Measurements from ENCODE around the gene RNF41.
A peak's percentile ranks its signal among the peaks of the same experiment; 100 is the strongest.
"Not testable (repeated sequence)": the region's sequence is repeated elsewhere in the genome, so short reads cannot be mapped to it uniquely, and the experiment has no call there.

RNF41 gene

DNA sequence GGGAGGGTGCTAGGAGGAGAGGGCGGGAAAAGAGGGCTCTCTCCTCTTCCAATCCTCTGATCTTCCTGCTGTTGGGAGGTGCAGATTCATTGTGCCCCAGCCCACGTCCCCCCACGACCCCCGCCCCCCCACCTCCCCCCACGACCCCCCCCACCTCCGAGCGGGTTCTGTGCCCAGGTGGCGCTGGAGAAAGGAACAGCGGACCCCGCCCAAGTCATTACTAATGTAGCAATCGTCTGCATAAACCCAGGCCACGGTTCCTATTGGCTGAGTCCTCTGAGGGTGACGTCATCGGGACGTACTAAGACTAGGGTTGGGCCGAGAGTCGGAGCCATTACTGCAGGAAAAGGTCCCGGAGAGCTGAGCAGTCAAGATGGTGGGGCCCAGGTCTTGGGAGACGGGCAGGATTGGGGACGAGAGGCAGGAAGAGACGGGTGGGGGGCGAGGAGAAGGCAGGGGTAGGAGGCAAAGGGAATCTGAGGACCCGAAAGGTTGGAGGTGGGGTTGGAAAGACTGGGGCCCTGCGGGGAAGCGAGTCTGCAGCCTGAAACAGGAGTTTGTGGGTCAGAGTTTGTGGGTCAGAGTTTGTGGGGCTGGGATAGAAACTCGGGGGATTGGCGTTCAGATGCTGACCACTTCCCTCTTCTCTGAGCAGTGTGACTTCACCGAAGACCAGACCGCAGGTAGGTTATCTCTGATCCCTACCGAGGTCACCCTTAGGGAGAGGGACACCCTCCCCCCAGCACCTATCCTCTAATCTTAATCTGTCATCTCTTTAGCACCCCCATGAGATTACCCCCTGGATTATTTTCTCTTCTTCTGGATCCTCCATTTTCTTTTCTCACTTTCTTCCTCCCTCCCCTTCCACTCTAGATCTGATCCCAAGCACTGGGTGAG, 63.4 kb downstream of the RNF41 start, which contains the start of gene MYL6:
MYL6 (plus strand) TSS at position 331 of the 897 bp plus-strand sequence; CDS start at position 374, 43 bp downstream.
- peak; percentile 97 to 98 (median 98) for DNase-seq
- Histone ChIP-seq H3K27me3 (replicated peaks in 2 of 5; ENCODE audit: control insufficient read depth in 4 of 5, insufficient read depth in 5 of 5, low read length in 4 of 5) (no peaks in the 10 kb centered on the region), H3K4me1 (ENCODE audit: control extremely low read depth in 1 of 4, control insufficient read depth in 4 of 4, insufficient read depth in 4 of 4, low read length in 3 of 4) (peaks cover 10 to 42% (median 37%) of the 10 kb centered on the region in 4 experiments), H3K36me3 (ENCODE audit: control insufficient read depth in 4 of 4, insufficient read depth in 4 of 4, low read length in 3 of 4) (peaks cover 0 to 51% (median 40%) of the 10 kb centered on the region in 4 experiments), H3K27ac (ENCODE audit: insufficient read depth in 1 of 2, low read depth in 1 of 2, low read length in 2 of 2, poor library complexity in 1 of 2, severe bottlenecking in 2 of 2) (peak within 1 kb of the TSS; percentile 94 to 98), H3K9me3 (ENCODE audit: control extremely low read depth in 1 of 5, control insufficient read depth in 4 of 5, insufficient read depth in 2 of 5, low read depth in 1 of 5, low read length in 4 of 5) (no peaks in the 10 kb centered on the region), H3K4me3 (ENCODE audit: control insufficient read depth in 1 of 7, extremely low read depth in 1 of 7, insufficient read depth in 4 of 7, low read depth in 2 of 7, low read length in 6 of 7) (peak within 1 kb of the TSS; percentile 71 to 99 (median 97))
- CTCF ChIA-PET, result interaction anchor here (0.6 to 5.6 kb wide), 11 partner anchors 10 to 421 kb away, joined by 3 to 36 read pairs (median 4); partner anchors contain the start of genes ESYT1, SMARCC2 and ZC3H10
- POLR2A ChIA-PET, result interaction anchor here (0.5 to 2.6 kb wide), 4 partner anchors 11 to 158 kb away, joined by 4 to 24 read pairs (median 6); partner anchors contain the start of genes ESYT1 and ZC3H10
- WGBS (ENCODE audit: insufficient coverage), result 0% methylated on average over 21 of the region's 30 CpGs

- CTCF ChIA-PET, result interaction anchor here (0.6 to 2.4 kb wide), 6 partner anchors 13 to 301 kb away, joined by 3 to 13 read pairs (median 6); partner anchors contain the start of genes ESYT1 and SMARCC2
- peaks cover 0 to 42% (median 34%) of the 10 kb centered on the region in 4 experiments for H3K36me3 ChIP-seq (ENCODE audit: control insufficient read depth in 4 of 4, insufficient read depth in 4 of 4, low read length in 3 of 4)
Observed at GRCh38 chr12:56157201-56158028, 64.3 kb downstream of the RNF41 start.

DNA sequence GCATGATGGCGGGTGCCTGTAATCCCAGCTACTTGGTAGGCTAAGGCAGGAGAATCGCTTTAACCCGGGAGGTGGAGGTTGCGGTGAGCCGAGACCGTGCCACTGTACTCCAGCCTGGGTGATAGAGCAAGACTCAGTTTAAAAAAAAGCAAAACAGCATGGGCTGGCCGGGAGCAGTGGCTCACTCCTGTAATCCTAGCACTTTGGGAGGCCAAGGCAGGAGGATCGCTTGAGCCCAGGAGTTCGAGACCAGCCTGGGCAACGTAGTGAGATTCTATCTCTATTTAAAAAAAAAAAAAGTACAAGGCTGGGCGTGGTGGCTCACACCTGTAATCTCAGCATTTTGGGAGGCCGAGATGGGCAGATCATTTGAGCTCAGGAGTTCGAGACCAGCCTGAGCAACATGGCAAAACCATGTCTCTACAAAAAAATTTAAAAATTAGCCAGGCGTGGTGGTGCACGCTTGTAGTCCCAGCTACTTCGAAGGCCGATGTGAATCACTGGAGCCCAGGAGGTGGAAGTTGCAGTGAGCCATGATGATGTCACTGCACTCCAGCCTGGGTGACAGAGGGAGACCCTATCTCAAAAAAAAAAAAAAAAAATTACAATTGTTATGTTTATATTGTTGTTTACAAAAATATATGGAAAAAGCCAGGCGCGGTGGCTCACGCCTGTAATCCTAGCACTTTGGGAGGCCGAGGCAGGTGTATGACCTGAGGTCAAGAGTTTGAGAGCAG, 65.1 kb downstream of the RNF41 start:
- Histone ChIP-seq H3K4me3 (ENCODE audit: control insufficient read depth in 1 of 7, extremely low read depth in 1 of 7, insufficient read depth in 4 of 7, low read depth in 2 of 7, low read length in 6 of 7) (peak overlapping the region in 5 of 7 experiments; percentile 72 to 99 (median 94)), H3K36me3 (ENCODE audit: control insufficient read depth in 4 of 4, insufficient read depth in 4 of 4, low read length in 3 of 4) (peaks cover 0 to 35% (median 27%) of the 10 kb centered on the region in 4 experiments), H3K27ac (ENCODE audit: insufficient read depth in 1 of 2, low read depth in 1 of 2, low read length in 2 of 2, poor library complexity in 1 of 2, severe bottlenecking in 2 of 2) (peak overlapping the region; percentile 25 to 83), H3K4me1 (ENCODE audit: control extremely low read depth in 1 of 4, control insufficient read depth in 4 of 4, insufficient read depth in 4 of 4, low read length in 3 of 4) (peaks cover 12 to 54% (median 48%) of the 10 kb centered on the region in 4 experiments)
- WGBS (ENCODE audit: insufficient coverage), result 98% methylated on average over 12 of the region's 21 CpGs
- not testable (repeated sequence) for H3K9me3 ChIP-seq (ENCODE audit: control extremely low read depth in 1 of 5, control insufficient read depth in 4 of 5, insufficient read depth in 2 of 5, low read depth in 1 of 5, low read length in 4 of 5); H3K27me3 ChIP-seq (replicated peaks in 2 of 5; ENCODE audit: control insufficient read depth in 4 of 5, insufficient read depth in 5 of 5, low read length in 4 of 5); DNase-seq
- CTCF ChIA-PET, result interaction anchor here (1.0 to 2.2 kb wide), 4 partner anchors 19 to 301 kb away, joined by 3 to 9 read pairs (median 6); partner anchors contain the start of genes ESYT1 and SMARCC2
- POLR2A ChIA-PET, result interaction anchor here (0.6 to 0.8 kb wide), 2 partner anchors 41 to 112 kb away, joined by 3 to 4 read pairs; no protein-coding TSS in a partner anchor

More at GRCh38 chr12:56157201-56158028, 64.3 kb downstream of the RNF41 start:
- POLR2A ChIA-PET, result interaction anchor here (0.5 to 2.6 kb wide), 4 partner anchors 11 to 113 kb away, joined by 3 to 24 read pairs (median 4); partner anchors contain the start of gene ESYT1
- Histone ChIP-seq H3K27me3 (replicated peaks in 2 of 5; ENCODE audit: control insufficient read depth in 4 of 5, insufficient read depth in 5 of 5, low read length in 4 of 5) (no peaks in the 10 kb centered on the region), H3K4me1 (ENCODE audit: control extremely low read depth in 1 of 4, control insufficient read depth in 4 of 4, insufficient read depth in 4 of 4, low read length in 3 of 4) (peaks cover 12 to 50% (median 44%) of the 10 kb centered on the region in 4 experiments), H3K27ac (ENCODE audit: insufficient read depth in 1 of 2, low read depth in 1 of 2, low read length in 2 of 2, poor library complexity in 1 of 2, severe bottlenecking in 2 of 2) (peak overlapping the region; percentile 25 to 83), H3K9me3 (ENCODE audit: control extremely low read depth in 1 of 5, control insufficient read depth in 4 of 5, insufficient read depth in 2 of 5, low read depth in 1 of 5, low read length in 4 of 5) (no peaks in the 10 kb centered on the region), H3K4me3 (ENCODE audit: control insufficient read depth in 1 of 7, extremely low read depth in 1 of 7, insufficient read depth in 4 of 7, low read depth in 2 of 7, low read length in 6 of 7) (peak overlapping the region; percentile 44 to 99 (median 75))
- DNase-seq, result peak; percentile 83 to 88 (median 87)
- WGBS (ENCODE audit: insufficient coverage), result 1% methylated on average over 30 of the region's 45 CpGs

GRCh38 chr12:56155256-56155845, 66.4 kb downstream of the RNF41 start:
- H3K27ac ChIP-seq (ENCODE audit: insufficient read depth in 1 of 2, low read depth in 1 of 2, low read length in 2 of 2, poor library complexity in 1 of 2, severe bottlenecking in 2 of 2), result no peak overlapping the region
- CTCF ChIA-PET, result interaction anchor here (1.0 to 3.1 kb wide), 12 partner anchors 8 to 36 kb away, joined by 3 to 15 read pairs (median 6); partner anchors contain the start of genes ESYT1, SMARCC2 and ZC3H10
- no peaks in the 10 kb centered on the region for H3K9me3 ChIP-seq (ENCODE audit: control extremely low read depth in 1 of 5, control insufficient read depth in 4 of 5, insufficient read depth in 2 of 5, low read depth in 1 of 5, low read length in 4 of 5)
- no peaks in the 10 kb centered on the region for H3K27me3 ChIP-seq (replicated peaks in 2 of 5; ENCODE audit: control insufficient read depth in 4 of 5, insufficient read depth in 5 of 5, low read length in 4 of 5)
- POLR2A ChIA-PET, result interaction anchor here (0.7 kb wide), 1 partner anchor 67 kb away, joined by 3 read pairs; no protein-coding TSS in a partner anchor
- no peak for DNase-seq
- no peak overlapping the region for H3K4me3 ChIP-seq (ENCODE audit: control insufficient read depth in 1 of 7, extremely low read depth in 1 of 7, insufficient read depth in 4 of 7, low read depth in 2 of 7, low read length in 6 of 7)
- peaks cover 12 to 62% (median 51%) of the 10 kb centered on the region in 4 experiments for H3K4me1 ChIP-seq (ENCODE audit: control extremely low read depth in 1 of 4, control insufficient read depth in 4 of 4, insufficient read depth in 4 of 4, low read length in 3 of 4)
- peaks cover 0 to 22% (median 16%) of the 10 kb centered on the region in 4 experiments for H3K36me3 ChIP-seq (ENCODE audit: control insufficient read depth in 4 of 4, insufficient read depth in 4 of 4, low read length in 3 of 4)
- WGBS (ENCODE audit: insufficient coverage), result 96% methylated on average over 11 of the region's 11 CpGs

DNA sequence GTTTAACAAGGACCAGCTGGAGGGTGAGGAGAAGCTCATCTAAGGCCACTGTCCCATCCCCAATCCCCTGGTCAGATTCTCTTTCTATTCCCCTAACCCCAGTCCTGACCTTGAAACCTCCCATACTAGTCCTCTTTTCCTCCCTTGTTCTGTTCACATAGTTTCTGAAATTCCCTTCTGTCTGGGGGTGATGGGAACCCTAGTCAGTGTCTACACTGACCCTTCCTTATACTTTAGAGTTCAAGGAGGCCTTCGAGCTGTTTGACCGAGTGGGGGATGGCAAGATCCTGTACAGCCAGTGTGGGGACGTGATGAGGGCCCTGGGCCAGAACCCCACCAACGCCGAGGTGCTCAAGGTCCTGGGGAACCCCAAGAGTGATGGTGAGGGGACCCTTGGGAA, 66.9 kb downstream of the RNF41 start:
- no CpG with 5 or more reads among the region's 5 CpGs for WGBS (ENCODE audit: insufficient coverage)
- Histone ChIP-seq H3K27me3 (replicated peaks in 2 of 5; ENCODE audit: control insufficient read depth in 4 of 5, insufficient read depth in 5 of 5, low read length in 4 of 5) (no peaks in the 10 kb centered on the region), H3K4me1 (ENCODE audit: control extremely low read depth in 1 of 4, control insufficient read depth in 4 of 4, insufficient read depth in 4 of 4, low read length in 3 of 4) (peaks cover 10 to 58% (median 46%) of the 10 kb centered on the region in 4 experiments), H3K27ac (ENCODE audit: insufficient read depth in 1 of 2, low read depth in 1 of 2, low read length in 2 of 2, poor library complexity in 1 of 2, severe bottlenecking in 2 of 2) (no peak overlapping the region), H3K36me3 (ENCODE audit: control insufficient read depth in 4 of 4, insufficient read depth in 4 of 4, low read length in 3 of 4) (peaks cover 0 to 17% (median 12%) of the 10 kb centered on the region in 4 experiments), H3K9me3 (ENCODE audit: control extremely low read depth in 1 of 5, control insufficient read depth in 4 of 5, insufficient read depth in 2 of 5, low read depth in 1 of 5, low read length in 4 of 5) (no peaks in the 10 kb centered on the region), H3K4me3 (ENCODE audit: control insufficient read depth in 1 of 7, extremely low read depth in 1 of 7, insufficient read depth in 4 of 7, low read depth in 2 of 7, low read length in 6 of 7) (no peak overlapping the region)
- CTCF ChIA-PET, result interaction anchor here (0.7 to 3.1 kb wide), 13 partner anchors 8 to 88 kb away, joined by 3 to 15 read pairs (median 3); partner anchors contain the start of genes ESYT1, SMARCC2 and ZC3H10
- POLR2A ChIA-PET, result no interaction called here
- DNase-seq, result no peak

Data from common myeloid progenitor, CD34-positive (primary cell).